ENCODE data around the gene OR52A5. TPM values are rescaled to one million over a fixed set of nuclear protein-coding genes. Genes with fewer than 3 reads are reported as not detected.

The OR52A5 gene
- total RNA-seq, 4 donors from 2014 or later, result 0.12 TPM; not detected in 3

DNA sequence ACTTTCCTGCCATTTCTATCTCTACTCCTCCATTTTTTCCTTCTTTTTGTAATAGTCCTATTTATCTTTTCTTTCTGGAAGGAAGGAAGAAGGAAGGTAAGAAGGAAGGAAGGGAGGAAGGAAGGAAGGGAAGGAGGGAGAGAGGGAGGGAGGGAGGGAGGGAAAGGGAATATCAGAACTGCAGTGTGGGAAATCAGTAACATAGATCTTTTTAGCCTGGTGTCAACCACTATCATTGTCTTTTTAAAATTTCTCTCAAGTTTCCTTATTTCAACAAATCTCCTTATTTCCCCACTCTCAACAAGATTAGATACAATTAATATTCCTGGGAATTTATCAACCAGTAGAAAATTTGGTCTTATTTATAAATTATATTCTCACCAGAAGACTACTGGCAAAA, 35.1 kb downstream of the OR52A5 start:
- Histone ChIP-seq H3K36me3 (no peaks in the 10 kb centered on the region), H3K4me3 (no peak overlapping the region), H3K4me1 (no peaks in the 10 kb centered on the region), H3K9me3 (no peaks in the 10 kb centered on the region), H3K27ac (no peak overlapping the region), H3K27me3 (no peaks in the 10 kb centered on the region)
- no peak for ATAC-seq
- TF ChIP-seq POLR2AphosphoS5 (IDR thresholded peaks at IDR 0.05) (no peak), POLR2A (IDR thresholded peaks at IDR 0.05) (no peak), EP300 (IDR thresholded peaks at IDR 0.05) (no peak)
- TF ChIP-seq, protein P1, sequence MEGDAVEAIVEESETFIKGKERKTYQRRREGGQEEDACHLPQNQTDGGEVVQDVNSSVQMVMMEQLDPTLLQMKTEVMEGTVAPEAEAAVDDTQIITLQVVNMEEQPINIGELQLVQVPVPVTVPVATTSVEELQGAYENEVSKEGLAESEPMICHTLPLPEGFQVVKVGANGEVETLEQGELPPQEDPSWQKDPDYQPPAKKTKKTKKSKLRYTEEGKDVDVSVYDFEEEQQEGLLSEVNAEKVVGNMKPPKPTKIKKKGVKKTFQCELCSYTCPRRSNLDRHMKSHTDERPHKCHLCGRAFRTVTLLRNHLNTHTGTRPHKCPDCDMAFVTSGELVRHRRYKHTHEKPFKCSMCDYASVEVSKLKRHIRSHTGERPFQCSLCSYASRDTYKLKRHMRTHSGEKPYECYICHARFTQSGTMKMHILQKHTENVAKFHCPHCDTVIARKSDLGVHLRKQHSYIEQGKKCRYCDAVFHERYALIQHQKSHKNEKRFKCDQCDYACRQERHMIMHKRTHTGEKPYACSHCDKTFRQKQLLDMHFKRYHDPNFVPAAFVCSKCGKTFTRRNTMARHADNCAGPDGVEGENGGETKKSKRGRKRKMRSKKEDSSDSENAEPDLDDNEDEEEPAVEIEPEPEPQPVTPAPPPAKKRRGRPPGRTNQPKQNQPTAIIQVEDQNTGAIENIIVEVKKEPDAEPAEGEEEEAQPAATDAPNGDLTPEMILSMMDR (IDR thresholded peaks at IDR 0.05), result no peak

DNA sequence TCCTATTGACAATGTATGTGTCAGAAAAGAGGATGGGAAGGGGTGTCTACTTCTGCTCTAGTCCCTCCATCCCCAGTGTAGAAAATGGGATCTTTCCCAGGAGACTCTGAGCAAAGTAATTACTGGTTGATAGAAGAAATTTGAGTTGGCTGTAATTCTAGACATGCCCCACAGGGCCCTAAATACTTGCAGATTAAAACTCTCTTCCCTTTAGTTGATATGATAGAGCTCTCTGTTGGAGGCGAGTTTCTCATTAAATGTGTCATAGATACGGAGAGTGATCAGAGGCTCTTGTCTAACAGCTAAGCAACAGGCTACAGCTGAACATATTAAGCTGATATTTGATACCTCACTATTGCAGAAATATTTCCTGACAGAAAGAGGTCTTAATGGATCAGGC, 35.9 kb downstream of the OR52A5 start:
- Histone ChIP-seq H3K27ac (no peak overlapping the region), H3K27me3 (no peaks in the 10 kb centered on the region), H3K4me3 (no peak overlapping the region), H3K36me3 (no peaks in the 10 kb centered on the region), H3K9me3 (no peaks in the 10 kb centered on the region), H3K4me1 (no peaks in the 10 kb centered on the region)
- TF ChIP-seq, protein P1 (IDR thresholded peaks at IDR 0.05), result no peak
- TF ChIP-seq POLR2A (IDR thresholded peaks at IDR 0.05) (no peak), POLR2AphosphoS5 (IDR thresholded peaks at IDR 0.05) (no peak)
- 29 to 41% methylated on average over 2 of the region's 2 CpGs for WGBS, 2 donors (ENCODE audit: low coverage in 1 of 2)
- ATAC-seq, result no peak

DNA sequence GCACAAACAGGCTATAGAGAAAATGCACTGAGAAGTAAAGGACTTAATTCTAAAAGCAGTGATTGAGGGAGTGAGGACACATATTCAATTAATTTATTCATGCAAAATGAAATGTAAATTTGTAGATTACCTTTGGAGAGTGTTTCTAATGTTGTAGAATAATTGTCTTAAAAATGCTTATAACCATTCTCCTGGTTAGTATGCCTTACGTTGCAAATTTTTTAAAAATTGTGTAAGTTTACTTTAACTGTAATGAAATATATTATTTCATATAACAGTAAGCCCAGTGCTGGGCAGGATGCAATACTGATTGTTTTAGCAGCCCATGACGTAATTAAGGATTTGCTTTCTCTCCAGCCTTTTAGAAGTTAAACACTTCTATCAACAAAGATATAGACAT, 42.1 kb downstream of the OR52A5 start:
- WGBS, 2 donors (ENCODE audit: low coverage in 1 of 2), result 37 to 62% methylated on average over 2 of the region's 2 CpGs

DNA sequence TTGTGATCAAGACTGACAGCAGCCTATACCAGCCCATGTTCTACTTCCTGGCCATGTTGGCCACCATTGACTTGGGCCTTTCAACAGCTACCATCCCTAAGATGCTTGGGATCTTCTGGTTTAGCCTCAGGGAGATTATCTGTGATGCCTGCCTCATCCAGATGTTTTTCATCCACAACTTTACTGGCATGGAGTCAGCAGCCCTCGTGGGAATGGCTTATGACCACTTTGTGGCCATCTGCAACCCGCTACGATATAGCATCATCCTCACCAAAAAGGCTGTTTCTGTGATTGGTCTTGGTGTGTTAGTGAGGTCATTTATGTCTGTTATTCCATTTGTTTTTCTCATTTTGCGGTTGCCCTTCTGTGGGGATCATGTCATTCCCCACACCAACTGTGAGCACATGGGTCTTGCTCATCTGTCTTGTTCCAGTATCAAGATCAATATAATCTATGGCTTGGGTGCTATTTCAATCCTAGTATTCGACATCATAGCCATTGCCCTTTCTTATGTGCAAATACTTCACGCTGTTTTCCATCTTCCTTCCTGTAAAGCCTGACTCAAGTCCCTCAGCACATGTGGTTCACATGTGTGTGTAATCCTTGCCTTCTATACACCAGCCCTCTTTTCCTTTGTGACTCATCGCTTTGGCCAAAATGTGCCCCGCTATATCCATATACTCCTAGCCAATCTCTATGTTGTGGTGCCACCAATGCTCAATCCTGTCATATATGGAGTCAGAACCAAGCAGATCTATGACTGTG, 45.2 kb downstream of the OR52A5 start:
- ATAC-seq, result no peak
- WGBS, 2 donors (ENCODE audit: low coverage in 1 of 2), result 82 to 84% methylated on average over 8 of the region's 8 CpGs
- no peak overlapping the region for H3K4me3 ChIP-seq
- H3K27ac ChIP-seq, result no peak overlapping the region
- H3K4me1 ChIP-seq, result no peaks in the 10 kb centered on the region
- H3K27me3 ChIP-seq, result peaks cover 3% of the 10 kb centered on the region
- TF ChIP-seq POLR2A (IDR thresholded peaks at IDR 0.05) (no peak), EP300 (IDR thresholded peaks at IDR 0.05) (no peak), POLR2AphosphoS5 (IDR thresholded peaks at IDR 0.05) (no peak)
- TF ChIP-seq, protein P1 (IDR thresholded peaks at IDR 0.05), result no peak
- no peaks in the 10 kb centered on the region for H3K9me3 ChIP-seq
- H3K36me3 ChIP-seq, result no peaks in the 10 kb centered on the region

More for the DNA sequence above, 42.1 kb downstream of the OR52A5 start:
- no peak overlapping the region for H3K27ac ChIP-seq
- no peaks in the 10 kb centered on the region for H3K36me3 ChIP-seq
- TF ChIP-seq, protein P1 (IDR thresholded peaks at IDR 0.05), result no peak
- no peak for TF ChIP-seq POLR2AphosphoS5 (IDR thresholded peaks at IDR 0.05)
- TF ChIP-seq EP300 (IDR thresholded peaks at IDR 0.05), result no peak
- TF ChIP-seq POLR2A (IDR thresholded peaks at IDR 0.05), result no peak
- no peak overlapping the region for H3K4me3 ChIP-seq
- H3K4me1 ChIP-seq, result no peaks in the 10 kb centered on the region
- H3K9me3 ChIP-seq, result no peaks in the 10 kb centered on the region
- peaks cover 3% of the 10 kb centered on the region for H3K27me3 ChIP-seq
- ATAC-seq, result no peak

DNA sequence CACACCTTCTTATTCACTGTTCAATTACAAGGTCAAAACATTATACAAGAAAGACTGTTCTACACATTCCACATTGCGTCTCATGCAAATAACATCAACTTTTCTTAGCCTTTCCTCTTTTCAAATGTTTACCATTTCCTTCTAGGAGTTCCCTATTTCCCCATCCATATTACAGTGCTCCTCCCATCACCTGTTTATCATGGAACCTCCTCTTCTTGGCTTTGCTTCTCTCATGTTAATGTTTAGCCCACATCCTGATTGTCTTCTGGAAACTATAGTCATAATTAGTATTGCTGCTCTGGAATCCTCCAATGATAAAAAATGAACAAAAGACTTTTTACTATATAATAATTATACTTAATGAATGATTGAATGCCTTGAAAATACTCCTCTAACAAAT, 47.5 kb downstream of the OR52A5 start:
- ATAC-seq, result no peak
- Histone ChIP-seq H3K27ac (no peak overlapping the region), H3K27me3 (peaks cover 3% of the 10 kb centered on the region), H3K9me3 (no peaks in the 10 kb centered on the region), H3K4me3 (no peak overlapping the region), H3K36me3 (no peaks in the 10 kb centered on the region), H3K4me1 (no peaks in the 10 kb centered on the region)
- WGBS, 2 donors (ENCODE audit: low coverage in 1 of 2), result 63 to 84% methylated on average over 1 of the region's 1 CpG
- TF ChIP-seq, protein P1 (IDR thresholded peaks at IDR 0.05), result no peak
- no peak for TF ChIP-seq POLR2A (IDR thresholded peaks at IDR 0.05)
